Measurements from ENCODE around the gene ARSI.

The ARSI gene

GRCh38 chr5:150296496-150296895 lies 6.2 kb downstream of the ARSI start:
- ATAC-seq (no peak), DNase-seq (no peak)
- Mint-ChIP-seq H3K4me1 (no peaks in the 10 kb centered on the region), H3K36me3 (ENCODE audit: low read depth) (no peaks in the 10 kb centered on the region), H3K27me3 (peaks cover 17% of the 10 kb centered on the region), H3K9me3 (no peaks in the 10 kb centered on the region), H3K4me3 (no peak overlapping the region), H3K27ac (no peak overlapping the region)

DNA sequence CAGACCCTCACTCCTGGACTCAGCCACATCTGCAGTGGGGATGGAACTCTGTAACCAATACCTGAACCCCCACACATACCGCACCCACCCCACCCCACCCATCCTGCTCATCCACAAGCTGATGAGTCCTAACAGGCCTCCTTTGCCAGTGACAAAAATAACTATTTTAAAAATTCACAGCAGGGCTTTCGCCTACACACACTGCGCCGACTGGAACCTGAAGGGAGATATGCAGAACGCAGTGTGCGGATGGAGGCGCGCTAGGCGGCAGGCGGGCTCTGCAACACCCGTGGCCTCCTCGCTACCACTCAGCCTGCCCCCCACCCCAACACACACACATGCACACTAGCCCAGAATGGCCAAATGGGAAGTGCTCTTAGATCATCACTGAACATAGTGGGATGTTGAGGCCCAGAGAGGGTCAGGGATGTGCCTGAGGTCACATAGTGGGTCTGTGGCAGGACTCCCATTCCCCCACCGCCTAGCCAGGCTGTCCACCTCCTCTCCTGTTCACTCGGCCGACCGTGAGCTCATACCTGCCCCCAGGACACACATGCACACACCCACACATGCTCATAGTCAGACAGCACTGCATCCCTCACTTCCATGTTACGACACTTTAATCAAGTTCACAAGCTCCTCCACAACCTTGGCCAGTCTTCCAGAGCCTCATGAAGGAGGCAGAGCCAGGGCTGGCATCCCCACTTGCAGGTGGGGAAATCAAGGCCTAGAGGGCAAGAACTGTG lies 6.8 kb downstream of the ARSI start:
- Mint-ChIP-seq H3K4me1 (no peaks in the 10 kb centered on the region), H3K36me3 (ENCODE audit: low read depth) (no peaks in the 10 kb centered on the region), H3K27me3 (peaks cover 11% of the 10 kb centered on the region), H3K4me3 (no peak overlapping the region), H3K27ac (no peak overlapping the region), H3K9me3 (no peaks in the 10 kb centered on the region)
- DNase-seq (no peak), ATAC-seq (no peak)

DNA sequence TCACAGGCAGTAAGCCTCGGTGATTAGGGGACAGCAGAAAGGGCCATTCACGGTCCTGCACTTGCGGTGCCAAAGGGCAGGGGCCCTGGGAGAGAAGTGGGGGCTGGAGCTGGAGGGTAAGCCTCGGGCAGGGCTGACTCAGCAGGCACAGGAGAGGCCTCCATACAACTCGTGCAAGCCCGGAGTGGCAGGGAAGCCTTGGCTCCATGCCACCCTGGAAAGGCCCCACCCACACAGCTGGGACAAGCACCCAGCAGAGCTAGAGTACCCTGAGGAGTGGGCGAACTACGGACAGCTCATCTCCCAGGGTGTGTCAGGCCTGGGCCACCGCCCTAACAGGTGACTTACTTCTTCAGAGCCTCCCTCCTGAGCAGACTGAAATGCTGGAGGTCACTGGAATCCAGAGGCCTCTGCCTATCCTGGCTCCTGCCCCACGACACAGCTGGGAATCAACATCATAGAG lies 7.5 kb downstream of the ARSI start:
- no peak for DNase-seq
- Mint-ChIP-seq H3K4me1 (no peaks in the 10 kb centered on the region), H3K27ac (no peak overlapping the region), H3K4me3 (no peak overlapping the region), H3K36me3 (ENCODE audit: low read depth) (no peaks in the 10 kb centered on the region), H3K27me3 (peaks cover 7% of the 10 kb centered on the region), H3K9me3 (no peaks in the 10 kb centered on the region)
- ATAC-seq, result no peak

- Mint-ChIP-seq H3K27me3 (peaks cover 3% of the 10 kb centered on the region), H3K27ac (no peak overlapping the region), H3K9me3 (no peaks in the 10 kb centered on the region), H3K4me1 (no peaks in the 10 kb centered on the region), H3K4me3 (no peak overlapping the region), H3K36me3 (ENCODE audit: low read depth) (no peaks in the 10 kb centered on the region)
- DNase-seq, result no peak
- no peak for ATAC-seq
Observed at GRCh38 chr5:150294551-150295071, 8.1 kb downstream of the ARSI start.

GRCh38 chr5:150293091-150293941 lies 9.4 kb downstream of the ARSI start:
- H3K4me3 Mint-ChIP-seq, result no peak overlapping the region
- no peaks in the 10 kb centered on the region for H3K9me3 Mint-ChIP-seq
- DNase-seq (no peak), ATAC-seq (no peak)
- no peak overlapping the region for H3K27ac Mint-ChIP-seq
- H3K36me3 Mint-ChIP-seq (ENCODE audit: low read depth), result no peaks in the 10 kb centered on the region
- no peaks in the 10 kb centered on the region for H3K4me1 Mint-ChIP-seq
- peaks cover 3% of the 10 kb centered on the region for H3K27me3 Mint-ChIP-seq

DNA sequence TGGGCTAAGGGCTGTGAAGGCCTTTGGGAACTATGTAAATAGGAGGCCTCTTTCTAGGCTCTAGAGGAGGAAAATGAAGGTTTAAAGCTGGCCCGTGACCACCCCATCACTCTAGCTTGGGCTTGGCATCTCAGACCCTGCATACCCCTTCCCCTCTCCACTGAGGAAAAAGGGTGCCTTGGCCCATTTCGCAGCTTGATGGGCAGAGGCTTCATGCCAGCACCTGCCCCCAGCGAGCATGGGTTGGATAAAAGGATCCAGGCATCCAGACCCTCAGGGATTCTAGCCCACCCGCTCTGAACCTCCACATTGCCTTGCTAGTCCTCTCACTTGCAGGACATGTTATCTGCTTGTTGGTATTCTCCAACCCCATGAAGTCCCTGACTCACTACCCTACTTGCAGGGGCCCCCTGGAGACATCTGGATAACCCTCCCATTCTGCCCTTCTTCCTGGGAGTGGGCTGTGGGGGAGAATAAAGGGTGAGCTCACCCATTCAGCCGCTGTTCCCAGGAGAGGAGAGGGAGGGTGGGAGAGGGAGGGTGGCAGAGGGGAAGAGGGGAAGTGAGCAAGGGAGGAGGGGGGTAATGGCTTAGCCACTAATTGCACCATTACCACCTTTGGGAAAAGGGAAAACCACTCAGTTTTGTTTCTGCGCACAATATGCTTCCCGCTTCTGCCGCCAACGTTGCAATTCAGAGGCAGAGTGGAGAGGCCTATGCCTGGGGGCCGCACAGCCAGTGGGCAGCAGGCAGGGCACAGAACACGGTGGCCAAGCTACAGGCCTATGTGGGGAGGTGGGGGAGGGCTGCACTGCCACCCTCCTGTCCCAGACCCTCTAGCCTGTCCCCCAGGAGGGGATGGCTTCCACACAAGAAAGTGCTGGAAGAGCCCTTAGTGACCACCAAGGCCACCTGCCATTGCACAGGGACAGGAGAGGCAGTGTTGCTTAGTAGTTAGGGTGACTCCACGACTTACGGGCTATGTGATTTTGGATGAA lies 11.0 kb downstream of the ARSI start:
- H3K9me3 Mint-ChIP-seq, result no peaks in the 10 kb centered on the region
- H3K4me3 Mint-ChIP-seq, result no peak overlapping the region
- no peaks in the 10 kb centered on the region for H3K36me3 Mint-ChIP-seq (ENCODE audit: low read depth)
- H3K27me3 Mint-ChIP-seq, result peaks cover 3% of the 10 kb centered on the region
- DNase-seq (no peak), ATAC-seq (no peak)
- no peak overlapping the region for H3K27ac Mint-ChIP-seq
- H3K4me1 Mint-ChIP-seq, result no peaks in the 10 kb centered on the region

DNA sequence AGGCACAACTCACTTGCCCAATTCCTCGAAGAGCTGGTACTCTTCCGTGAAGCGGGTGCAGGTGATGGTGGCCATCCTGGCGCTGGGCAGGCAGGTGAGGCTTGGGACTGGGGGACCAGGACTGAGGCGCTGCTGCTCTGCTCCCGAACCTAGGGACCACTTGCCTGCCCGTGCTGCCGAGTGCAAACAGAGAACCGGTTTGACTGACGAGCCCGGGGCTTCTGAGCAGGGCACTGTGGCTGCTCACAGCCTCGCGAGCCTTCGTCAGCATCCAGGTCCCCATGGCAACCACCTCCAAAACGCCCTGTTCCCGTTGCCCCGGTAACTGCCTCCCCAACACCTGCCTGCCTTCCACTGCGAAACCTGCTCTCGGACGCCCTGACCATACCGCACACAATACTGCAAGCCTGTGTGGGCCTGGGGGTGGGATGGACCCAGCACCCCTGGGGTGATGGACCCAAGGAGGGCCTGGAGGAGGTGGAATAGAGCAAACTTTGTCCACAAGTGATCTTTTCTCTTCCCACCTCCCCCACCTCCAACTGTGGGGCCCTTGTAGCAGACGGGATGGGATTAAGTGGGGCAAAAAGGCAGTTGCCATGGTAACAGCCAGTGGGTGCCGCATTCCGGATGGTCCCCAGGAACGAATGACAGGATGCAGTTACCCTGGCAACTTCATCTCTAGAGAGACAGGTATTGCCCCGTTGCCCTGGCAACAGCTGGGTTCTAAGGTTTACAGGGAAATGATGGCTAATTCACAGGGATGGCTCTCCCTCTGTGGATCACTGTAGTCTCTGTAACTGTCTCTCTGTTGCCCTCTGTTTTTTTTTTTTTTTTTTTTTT lies 12.9 kb downstream of the ARSI start, which contains the start of gene CAMK2A:
CAMK2A (minus strand) TSS at position 223 of the 840 bp plus-strand sequence; CDS start at position 75, 148 bp downstream.
- no peaks in the 10 kb centered on the region for H3K9me3 Mint-ChIP-seq
- no peak for ATAC-seq

GRCh38 chr5:150288791-150289190 lies 13.9 kb downstream of the ARSI start:
- Mint-ChIP-seq H3K36me3 (ENCODE audit: low read depth) (no peaks in the 10 kb centered on the region), H3K27ac (no peak overlapping the region), H3K9me3 (no peaks in the 10 kb centered on the region), H3K4me1 (no peaks in the 10 kb centered on the region), H3K27me3 (peaks cover 3% of the 10 kb centered on the region), H3K4me3 (no peak overlapping the region)
- DNase-seq (no peak), ATAC-seq (no peak)

More for the DNA sequence above, 12.9 kb downstream of the ARSI start, which contains the start of gene CAMK2A:
- H3K4me1 Mint-ChIP-seq, result no peaks in the 10 kb centered on the region
- no peaks in the 10 kb centered on the region for H3K36me3 Mint-ChIP-seq (ENCODE audit: low read depth)
- H3K4me3 Mint-ChIP-seq, result no peak within 1 kb of the TSS
- H3K27me3 Mint-ChIP-seq, result peaks cover 3% of the 10 kb centered on the region
- no peak within 1 kb of the TSS for H3K27ac Mint-ChIP-seq
- no peak for DNase-seq

- no peaks in the 10 kb centered on the region for H3K36me3 Mint-ChIP-seq (ENCODE audit: low read depth)
- no peak overlapping the region for H3K27ac Mint-ChIP-seq
- H3K4me1 Mint-ChIP-seq, result no peaks in the 10 kb centered on the region
- H3K4me3 Mint-ChIP-seq, result no peak overlapping the region
- no peaks in the 10 kb centered on the region for H3K9me3 Mint-ChIP-seq
- DNase-seq (no peak), ATAC-seq (no peak)
- H3K27me3 Mint-ChIP-seq, result peaks cover 3% of the 10 kb centered on the region
Observed at GRCh38 chr5:150288361-150288760, 14.3 kb downstream of the ARSI start.

GRCh38 chr5:150286820-150287219 lies 15.9 kb downstream of the ARSI start:
- Mint-ChIP-seq H3K36me3 (ENCODE audit: low read depth) (no peaks in the 10 kb centered on the region), H3K9me3 (no peaks in the 10 kb centered on the region), H3K4me1 (no peaks in the 10 kb centered on the region), H3K4me3 (no peak overlapping the region), H3K27me3 (no peaks in the 10 kb centered on the region), H3K27ac (no peak overlapping the region)
- DNase-seq (no peak), ATAC-seq (peak; percentile 42)

- no peak for ATAC-seq
- Mint-ChIP-seq H3K27ac (no peak overlapping the region), H3K9me3 (no peaks in the 10 kb centered on the region)
Observed at GRCh38 chr5:150285114-150285513, 17.6 kb downstream of the ARSI start.

DNA sequence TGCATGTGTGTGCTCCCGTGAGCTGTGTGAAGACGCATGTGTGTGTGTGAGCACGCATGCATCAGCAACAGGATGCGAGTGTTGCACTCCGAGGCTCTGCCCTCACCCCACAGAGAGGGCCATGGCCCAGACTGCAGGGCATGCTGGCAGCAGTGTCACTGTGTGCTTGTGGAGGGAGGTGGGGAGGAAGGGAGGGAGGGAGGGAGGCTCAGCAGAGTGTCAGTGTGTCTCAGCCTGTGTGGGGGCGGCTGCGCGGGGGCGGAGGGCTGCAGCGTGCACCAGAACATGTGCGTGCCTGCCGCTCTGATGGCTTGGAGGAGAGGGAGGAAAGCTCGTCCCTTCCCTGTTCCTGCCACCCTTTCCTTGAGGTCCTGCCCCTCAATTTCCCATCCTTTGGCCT lies 18.4 kb downstream of the ARSI start:
- peaks cover 5% of the 10 kb centered on the region for H3K27me3 Mint-ChIP-seq

More at GRCh38 chr5:150285114-150285513, 17.6 kb downstream of the ARSI start:
- no peak overlapping the region for H3K4me3 Mint-ChIP-seq
- H3K27me3 Mint-ChIP-seq, result peaks cover 3% of the 10 kb centered on the region
- no peak for DNase-seq
- no peaks in the 10 kb centered on the region for H3K4me1 Mint-ChIP-seq
- no peaks in the 10 kb centered on the region for H3K36me3 Mint-ChIP-seq (ENCODE audit: low read depth)

DNA sequence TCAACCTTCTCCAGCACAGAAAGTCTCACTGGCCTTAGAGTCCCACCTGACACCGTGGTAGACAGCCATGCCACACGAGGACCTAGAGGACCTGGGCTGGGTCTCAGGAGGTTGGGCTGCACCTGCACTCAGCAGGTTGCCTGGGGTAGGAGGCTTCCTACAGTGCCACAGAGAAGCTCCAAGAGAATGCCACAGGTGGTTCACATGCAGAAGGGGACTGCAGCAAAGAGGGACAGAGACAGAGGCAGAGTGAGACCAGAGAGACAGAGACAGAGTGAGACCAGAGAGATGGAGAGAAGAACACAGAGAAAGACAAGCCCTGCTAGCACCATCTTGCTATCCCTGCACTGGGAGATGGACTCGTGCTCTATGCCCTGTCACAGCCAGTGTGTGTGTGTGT lies 18.8 kb downstream of the ARSI start:
- Mint-ChIP-seq H3K4me1 (no peaks in the 10 kb centered on the region), H3K9me3 (no peaks in the 10 kb centered on the region), H3K4me3 (no peak overlapping the region), H3K27ac (no peak overlapping the region), H3K36me3 (ENCODE audit: low read depth) (no peaks in the 10 kb centered on the region), H3K27me3 (peaks cover 5% of the 10 kb centered on the region)
- no peak for ATAC-seq
- no peak for DNase-seq

More for the DNA sequence above, 18.4 kb downstream of the ARSI start:
- Mint-ChIP-seq H3K4me3 (no peak overlapping the region), H3K4me1 (no peaks in the 10 kb centered on the region), H3K36me3 (ENCODE audit: low read depth) (no peaks in the 10 kb centered on the region), H3K9me3 (no peaks in the 10 kb centered on the region), H3K27ac (no peak overlapping the region)
- no peak for DNase-seq
- no peak for ATAC-seq

All from activated naive CD8-positive, alpha-beta T cell treated with anti-CD3 and anti-CD28 coated beads, Interleukin-2, amount 50 U/mL, for 24 hours (primary cell).